HG03039 (cell line): ENCODE data around the gene PTRHD1.
"Not testable (repeated sequence)": the region's sequence is repeated elsewhere in the genome, so short reads cannot be mapped to it uniquely, and the experiment has no call there.

ENCODE experiments used
- ATAC-seq: cut with Tn5 transposase; IDR thresholded peaks from one replicate; pipeline ENCODE4 v1.9.1; 2021; ENCODE audit warnings: mild to moderate bottlenecking, moderate library complexity; ENCODE audit not compliant: unreplicated experiment

The PTRHD1 gene

GRCh38 chr2:24813691-24814137, 20.5 kb upstream of the PTRHD1 start:
- no peak for ATAC-seq

GRCh38 chr2:24809316-24810007, 16.3 kb upstream of the PTRHD1 start:
- ATAC-seq = no peak

GRCh38 chr2:24806661-24807036, 13.5 kb upstream of the PTRHD1 start:
- ATAC-seq = no peak

GRCh38 chr2:24805811-24806660, 12.8 kb upstream of the PTRHD1 start:
- ATAC-seq = not testable (repeated sequence)

- ATAC-seq = not testable (repeated sequence)
Observed at GRCh38 chr2:24800487-24800886, 7.3 kb upstream of the PTRHD1 start.

GRCh38 chr2:24797644-24798043, 4.5 kb upstream of the PTRHD1 start:
- no peak for ATAC-seq

- ATAC-seq = no peak
Observed at GRCh38 chr2:24793761-24794435, 707 bp upstream of the PTRHD1 start.

GRCh38 chr2:24792542-24792873, 683 bp downstream of the PTRHD1 start:
- ATAC-seq = no peak

GRCh38 chr2:24791452-24791851, 1.7 kb downstream of the PTRHD1 start:
- no peak for ATAC-seq

GRCh38 chr2:24788816-24789215, 4.4 kb downstream of the PTRHD1 start:
- ATAC-seq = no peak

GRCh38 chr2:24787532-24787931, 5.7 kb downstream of the PTRHD1 start:
- no peak for ATAC-seq

GRCh38 chr2:24785671-24786321, 7.4 kb downstream of the PTRHD1 start:
- no peak for ATAC-seq

- no peak for ATAC-seq
Observed at GRCh38 chr2:24783641-24784040, 9.6 kb downstream of the PTRHD1 start.

GRCh38 chr2:24779116-24779515, 14.1 kb downstream of the PTRHD1 start:
- ATAC-seq = no peak

- no peak for ATAC-seq
Observed at GRCh38 chr2:24774373-24774772, 18.8 kb downstream of the PTRHD1 start.

- ATAC-seq = no peak
Observed at GRCh38 chr2:24771764-24772586, 21.2 kb downstream of the PTRHD1 start.

- ATAC-seq = no peak
Observed at GRCh38 chr2:24771061-24771460, 22.1 kb downstream of the PTRHD1 start.

GRCh38 chr2:24768601-24769000, 24.6 kb downstream of the PTRHD1 start:
- ATAC-seq = no peak

GRCh38 chr2:24768013-24768412, 25.2 kb downstream of the PTRHD1 start:
- ATAC-seq = no peak

GRCh38 chr2:24766609-24767008, 26.6 kb downstream of the PTRHD1 start:
- no peak for ATAC-seq
